NB4 (cell line): ENCODE measurements around the gene CNTD1.

ENCODE experiments used
- DNase-seq: peaks from one replicate; pipeline ENCODE4 v3.0.0; 2010; ENCODE audit warnings: low read depth
- H3K4me3 ChIP-seq: one replicate; pipeline ENCODE4 v1.5.1; 2011; ENCODE audit warnings: mild to moderate bottlenecking, low read depth, low read length, moderate library complexity
- MYC ChIP-seq: IDR thresholded peaks from 2 replicates; pipeline ENCODE4 v1.6.1; 2011; ENCODE audit warnings: low read depth, low read length
- POLR2A ChIP-seq: IDR thresholded peaks from 2 replicates; pipeline ENCODE4 v1.6.1; 2011; ENCODE audit warnings: mild to moderate bottlenecking; ENCODE audit not compliant: insufficient read length; ENCODE audit errors: extremely low read depth
- TF ChIP-seq, protein P1 (sequence below): IDR thresholded peaks from 2 replicates; pipeline ENCODE4 v1.6.1; 2011; ENCODE audit warnings: low read depth, low read length
- TF ChIP-seq, protein P2 (sequence below): IDR thresholded peaks from one replicate; pipeline ENCODE4 v1.5.1; 2012; ENCODE audit warnings: low read depth, low read length

CNTD1 gene

DNA sequence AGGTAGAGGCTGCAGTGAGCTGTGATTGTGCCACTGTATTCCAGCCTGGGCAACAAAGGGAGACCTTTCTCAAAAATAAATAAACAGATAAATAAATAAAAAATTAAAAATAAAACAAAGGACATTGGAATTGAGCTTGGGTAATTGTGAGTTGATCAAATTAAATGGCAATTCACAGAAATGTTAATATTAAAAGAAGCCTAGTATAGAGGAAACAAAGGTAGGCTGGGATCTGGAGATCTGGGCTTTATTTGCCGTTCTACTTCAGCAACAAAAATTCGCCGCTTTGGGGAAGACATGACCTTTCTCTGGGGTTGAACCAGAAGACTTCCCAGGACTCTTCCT lies 25.7 kb upstream of the CNTD1 start:
- TF ChIP-seq, protein P1, sequence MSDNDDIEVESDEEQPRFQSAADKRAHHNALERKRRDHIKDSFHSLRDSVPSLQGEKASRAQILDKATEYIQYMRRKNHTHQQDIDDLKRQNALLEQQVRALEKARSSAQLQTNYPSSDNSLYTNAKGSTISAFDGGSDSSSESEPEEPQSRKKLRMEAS = no peak
- TF ChIP-seq, protein P2, sequence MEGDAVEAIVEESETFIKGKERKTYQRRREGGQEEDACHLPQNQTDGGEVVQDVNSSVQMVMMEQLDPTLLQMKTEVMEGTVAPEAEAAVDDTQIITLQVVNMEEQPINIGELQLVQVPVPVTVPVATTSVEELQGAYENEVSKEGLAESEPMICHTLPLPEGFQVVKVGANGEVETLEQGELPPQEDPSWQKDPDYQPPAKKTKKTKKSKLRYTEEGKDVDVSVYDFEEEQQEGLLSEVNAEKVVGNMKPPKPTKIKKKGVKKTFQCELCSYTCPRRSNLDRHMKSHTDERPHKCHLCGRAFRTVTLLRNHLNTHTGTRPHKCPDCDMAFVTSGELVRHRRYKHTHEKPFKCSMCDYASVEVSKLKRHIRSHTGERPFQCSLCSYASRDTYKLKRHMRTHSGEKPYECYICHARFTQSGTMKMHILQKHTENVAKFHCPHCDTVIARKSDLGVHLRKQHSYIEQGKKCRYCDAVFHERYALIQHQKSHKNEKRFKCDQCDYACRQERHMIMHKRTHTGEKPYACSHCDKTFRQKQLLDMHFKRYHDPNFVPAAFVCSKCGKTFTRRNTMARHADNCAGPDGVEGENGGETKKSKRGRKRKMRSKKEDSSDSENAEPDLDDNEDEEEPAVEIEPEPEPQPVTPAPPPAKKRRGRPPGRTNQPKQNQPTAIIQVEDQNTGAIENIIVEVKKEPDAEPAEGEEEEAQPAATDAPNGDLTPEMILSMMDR = no peak
- TF ChIP-seq MYC = no peak
- TF ChIP-seq POLR2A = no peak
- peak overlapping the region; percentile 92 for H3K4me3 ChIP-seq
- no peak for DNase-seq

DNA sequence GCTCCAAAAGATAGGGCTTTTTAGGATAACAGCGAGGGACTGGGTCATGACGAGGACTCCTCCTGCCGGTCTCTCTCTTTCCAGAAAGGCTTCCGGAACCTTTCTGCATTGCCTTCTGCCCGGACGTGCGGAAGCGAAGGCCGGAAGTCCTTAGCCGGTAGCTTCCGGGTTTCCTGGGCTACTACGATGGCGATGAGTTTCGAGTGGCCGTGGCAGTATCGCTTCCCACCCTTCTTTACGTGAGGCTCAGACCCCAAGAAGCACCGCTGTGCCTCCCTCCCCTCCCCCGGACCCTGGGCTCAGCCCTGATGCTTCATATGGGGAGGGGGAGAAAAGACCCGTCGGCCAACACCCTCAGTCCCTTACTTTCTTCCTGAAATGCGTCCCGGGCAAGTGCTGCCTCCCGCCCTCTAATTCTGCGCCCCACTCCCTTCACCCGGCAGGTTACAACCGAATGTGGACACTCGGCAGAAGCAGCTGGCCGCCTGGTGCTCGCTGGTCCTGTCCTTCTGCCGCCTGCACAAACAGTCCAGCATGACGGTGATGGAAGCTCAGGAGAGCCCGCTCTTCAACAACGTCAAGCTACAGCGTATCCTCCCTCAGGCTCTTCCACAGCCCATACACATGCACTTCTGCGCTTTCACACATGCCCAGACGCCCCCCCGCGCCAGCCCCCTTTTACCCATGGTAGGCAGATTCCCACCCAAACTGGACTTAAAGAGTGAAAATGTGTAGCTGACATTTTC lies 25.2 kb upstream of the CNTD1 start, which contains the start of gene VPS25:
TSS of gene VPS25 (plus strand) at position 160 of the 746 bp plus-strand sequence. CDS start at position 187, 27 bp downstream.
- H3K4me3 ChIP-seq = peak within 1 kb of the TSS; percentile 92
- peak; percentile 84 for DNase-seq
- TF ChIP-seq, protein P2 = no peak
- TF ChIP-seq, protein P1 = peak; percentile 29; the same call in 1 of the 2 replicates
- TF ChIP-seq MYC = peak; percentile 64
- TF ChIP-seq POLR2A = peak; percentile 90

DNA sequence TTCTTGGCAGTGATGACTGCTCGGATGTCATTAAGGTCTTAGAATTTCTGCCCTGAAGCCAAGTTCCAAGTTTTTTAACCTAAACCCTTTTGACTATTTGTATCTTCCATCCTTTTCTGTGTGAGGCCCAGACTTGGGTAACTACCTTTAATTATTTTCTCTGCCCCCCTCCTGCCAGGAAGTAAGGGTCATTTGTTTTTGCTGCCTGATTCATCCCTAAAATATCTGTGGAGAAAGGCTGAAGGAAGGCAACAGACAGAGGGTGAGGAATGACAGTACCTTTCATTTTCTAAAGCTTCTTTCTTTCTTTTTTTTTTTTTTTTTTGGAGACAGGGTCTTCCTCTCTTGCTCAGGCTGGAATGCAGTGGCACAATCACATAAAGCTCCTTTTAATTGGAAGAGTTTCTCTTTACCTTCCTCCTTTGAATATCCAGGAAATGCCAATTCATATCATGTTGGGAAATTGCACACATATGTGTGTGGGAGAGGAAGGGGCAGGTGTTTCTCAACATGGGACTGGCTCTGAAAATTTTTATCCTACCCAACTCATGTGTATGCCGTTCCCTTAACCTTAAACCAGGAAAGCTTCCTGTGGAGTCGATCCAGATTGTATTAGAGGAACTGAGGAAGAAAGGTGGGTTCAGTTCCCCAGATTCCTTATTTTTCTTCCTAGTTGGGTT lies 24.5 kb upstream of the CNTD1 start:
- H3K4me3 ChIP-seq = peak overlapping the region; percentile 92
- TF ChIP-seq POLR2A = no peak
- no peak for TF ChIP-seq MYC
- TF ChIP-seq, protein P2 = no peak
- TF ChIP-seq, protein P1 = no peak
- DNase-seq = no peak

DNA sequence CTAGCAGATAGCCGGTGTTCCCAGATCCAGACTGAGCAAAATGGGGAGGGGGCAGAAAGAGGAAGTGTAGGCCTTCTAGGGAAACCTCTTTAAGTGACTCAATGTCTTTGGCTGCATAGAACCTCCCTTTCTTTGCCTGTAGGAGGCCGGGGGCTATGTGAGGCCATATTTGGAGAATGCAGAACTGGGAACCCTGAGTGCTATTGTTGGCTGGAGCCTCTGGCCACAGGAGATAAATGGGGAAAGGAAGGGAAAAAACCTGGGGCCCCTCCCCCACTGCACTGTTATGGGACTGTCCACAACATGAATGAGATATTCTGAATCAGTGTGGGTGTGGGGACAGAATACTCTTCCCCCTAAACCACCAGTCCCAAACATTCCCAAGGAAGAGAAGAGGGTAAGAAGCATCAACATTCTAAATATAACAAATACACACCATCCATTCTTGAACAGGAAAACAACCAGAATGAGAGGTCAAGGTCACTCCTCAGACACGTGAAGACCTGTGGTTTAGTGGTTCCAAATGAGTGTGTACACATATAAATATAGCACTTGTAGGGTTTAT lies 23.0 kb upstream of the CNTD1 start:
- H3K4me3 ChIP-seq = no peak overlapping the region
- TF ChIP-seq POLR2A (no peak), MYC (no peak)
- TF ChIP-seq, protein P2 = no peak
- TF ChIP-seq, protein P1 = no peak
- peak; percentile 75 for DNase-seq

DNA sequence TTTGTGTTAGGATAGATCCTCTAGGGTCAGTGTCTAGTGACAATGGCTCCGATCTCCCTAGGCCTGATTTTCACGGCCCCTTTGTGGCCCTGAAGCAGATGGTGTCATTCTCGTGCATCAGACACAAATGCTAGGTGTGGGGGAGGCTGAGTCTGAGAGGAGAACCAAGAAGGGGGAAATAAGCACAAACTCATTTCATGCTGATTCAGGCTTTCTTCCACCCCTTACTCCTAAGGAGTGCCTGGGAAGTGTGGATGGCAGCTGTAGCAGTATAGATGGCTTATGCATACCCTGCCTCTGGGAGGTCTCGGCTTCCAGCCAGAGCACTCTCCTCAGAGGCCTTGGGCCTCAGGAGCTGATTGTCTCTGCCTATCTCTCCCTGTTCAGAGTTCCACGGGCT lies 20.1 kb upstream of the CNTD1 start:
- H3K4me3 ChIP-seq = no peak overlapping the region
- TF ChIP-seq POLR2A (no peak), MYC (no peak)
- TF ChIP-seq, protein P2 = no peak
- TF ChIP-seq, protein P1 = no peak
- no peak for DNase-seq
